GM12875 (cell line): ENCODE data around the gene TMEM135.
"Not testable (repeated sequence)": the region's sequence is repeated elsewhere in the genome, so short reads cannot be mapped to it uniquely, and the experiment has no call there.

Experiments used
- H3K4me3 ChIP-seq: one replicate; pipeline ENCODE4 v1.5.1; 2011; ENCODE audit warnings: low read depth, low read length, control low read depth
- TF ChIP-seq, protein P1 (sequence below): IDR thresholded peaks from 2 replicates; pipeline ENCODE4 v1.5.1; 2011; ENCODE audit warnings: low read depth, mild to moderate bottlenecking, control low read depth, inconsistent platforms, low read length, moderate library complexity, borderline replicate concordance; ENCODE audit not compliant: insufficient read depth

Gene TMEM135

DNA sequence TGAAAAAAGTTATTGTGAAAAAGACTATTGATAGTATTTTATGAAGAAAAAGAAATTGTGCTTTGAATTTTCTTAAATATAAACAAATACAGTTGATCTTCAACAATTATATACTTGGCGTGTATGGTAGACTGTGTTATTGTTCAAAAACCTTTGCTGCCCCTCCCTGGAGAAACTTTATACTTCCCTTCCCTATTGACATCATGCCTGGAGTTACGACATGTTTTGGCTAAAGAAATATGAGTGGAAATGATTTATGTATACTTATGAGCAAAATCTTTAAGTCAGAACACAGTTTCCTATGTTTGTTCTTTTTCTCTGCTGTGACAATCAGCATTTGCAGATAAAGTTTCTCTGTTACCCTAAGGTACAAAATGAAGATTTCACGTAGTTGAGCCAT, 243.8 kb downstream of the TMEM135 start:
- no peak overlapping the region for H3K4me3 ChIP-seq
- TF ChIP-seq, protein P1, sequence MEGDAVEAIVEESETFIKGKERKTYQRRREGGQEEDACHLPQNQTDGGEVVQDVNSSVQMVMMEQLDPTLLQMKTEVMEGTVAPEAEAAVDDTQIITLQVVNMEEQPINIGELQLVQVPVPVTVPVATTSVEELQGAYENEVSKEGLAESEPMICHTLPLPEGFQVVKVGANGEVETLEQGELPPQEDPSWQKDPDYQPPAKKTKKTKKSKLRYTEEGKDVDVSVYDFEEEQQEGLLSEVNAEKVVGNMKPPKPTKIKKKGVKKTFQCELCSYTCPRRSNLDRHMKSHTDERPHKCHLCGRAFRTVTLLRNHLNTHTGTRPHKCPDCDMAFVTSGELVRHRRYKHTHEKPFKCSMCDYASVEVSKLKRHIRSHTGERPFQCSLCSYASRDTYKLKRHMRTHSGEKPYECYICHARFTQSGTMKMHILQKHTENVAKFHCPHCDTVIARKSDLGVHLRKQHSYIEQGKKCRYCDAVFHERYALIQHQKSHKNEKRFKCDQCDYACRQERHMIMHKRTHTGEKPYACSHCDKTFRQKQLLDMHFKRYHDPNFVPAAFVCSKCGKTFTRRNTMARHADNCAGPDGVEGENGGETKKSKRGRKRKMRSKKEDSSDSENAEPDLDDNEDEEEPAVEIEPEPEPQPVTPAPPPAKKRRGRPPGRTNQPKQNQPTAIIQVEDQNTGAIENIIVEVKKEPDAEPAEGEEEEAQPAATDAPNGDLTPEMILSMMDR = no peak

DNA sequence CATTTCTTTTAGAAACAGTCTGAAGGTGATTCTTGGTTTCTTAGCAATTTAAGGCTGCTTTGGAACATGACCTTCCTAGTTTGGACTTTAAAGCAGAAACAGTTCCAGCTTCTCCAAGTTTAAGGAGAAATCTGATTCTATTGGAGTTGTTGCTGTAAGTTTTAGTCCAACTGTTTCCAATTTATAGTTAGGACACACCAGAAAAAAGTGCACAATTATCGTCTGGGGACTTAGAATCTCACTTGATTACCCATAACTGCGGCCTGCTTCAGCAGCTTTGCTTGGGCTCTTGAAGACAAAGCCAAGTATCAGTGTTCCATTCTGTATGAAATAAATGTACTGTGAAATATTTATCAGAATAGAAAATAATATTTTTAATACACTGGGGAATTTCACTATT, 246.6 kb downstream of the TMEM135 start:
- no peak overlapping the region for H3K4me3 ChIP-seq
- TF ChIP-seq, protein P1 = no peak

DNA sequence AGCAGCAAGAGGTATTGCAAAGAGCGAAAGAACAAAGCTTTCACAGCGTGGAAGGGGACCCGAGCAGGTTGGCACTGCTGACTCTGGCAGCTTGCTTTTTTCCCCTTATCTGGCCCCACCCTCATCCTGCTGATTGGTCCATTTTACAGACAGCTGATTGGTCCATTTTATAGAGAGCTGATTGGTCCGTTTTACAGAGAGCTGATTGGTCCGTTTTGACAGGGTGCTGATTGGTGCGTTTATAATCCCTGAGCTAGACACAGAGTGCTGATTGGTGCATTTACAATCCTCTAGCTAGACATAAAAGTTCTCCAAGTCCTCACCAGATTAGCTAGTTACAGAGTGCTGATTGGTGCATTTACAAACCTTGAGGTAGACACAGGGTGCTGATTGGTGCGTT, 247.9 kb downstream of the TMEM135 start:
- not testable (repeated sequence) for H3K4me3 ChIP-seq

DNA sequence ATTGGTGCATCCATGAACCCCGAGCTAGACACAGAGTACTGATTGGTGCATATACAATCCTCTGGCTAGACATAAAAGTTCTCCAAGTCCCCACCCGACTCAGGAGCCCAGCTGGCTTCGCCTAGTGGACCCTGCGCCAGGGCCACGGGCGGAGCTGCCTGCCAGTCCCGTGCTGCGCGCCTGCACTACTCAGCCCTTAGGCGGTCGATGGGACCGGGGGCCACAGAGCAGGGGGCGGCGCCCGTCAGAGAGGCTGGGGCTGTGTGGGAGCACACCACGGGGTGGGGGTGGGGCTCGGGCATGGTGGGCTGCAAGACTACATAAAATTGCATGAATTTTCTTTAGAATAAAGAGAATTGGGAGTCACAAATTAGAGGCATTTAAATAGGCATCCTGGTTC, 248.6 kb downstream of the TMEM135 start:
- TF ChIP-seq, protein P1 = no peak
- H3K4me3 ChIP-seq = no peak overlapping the region

DNA sequence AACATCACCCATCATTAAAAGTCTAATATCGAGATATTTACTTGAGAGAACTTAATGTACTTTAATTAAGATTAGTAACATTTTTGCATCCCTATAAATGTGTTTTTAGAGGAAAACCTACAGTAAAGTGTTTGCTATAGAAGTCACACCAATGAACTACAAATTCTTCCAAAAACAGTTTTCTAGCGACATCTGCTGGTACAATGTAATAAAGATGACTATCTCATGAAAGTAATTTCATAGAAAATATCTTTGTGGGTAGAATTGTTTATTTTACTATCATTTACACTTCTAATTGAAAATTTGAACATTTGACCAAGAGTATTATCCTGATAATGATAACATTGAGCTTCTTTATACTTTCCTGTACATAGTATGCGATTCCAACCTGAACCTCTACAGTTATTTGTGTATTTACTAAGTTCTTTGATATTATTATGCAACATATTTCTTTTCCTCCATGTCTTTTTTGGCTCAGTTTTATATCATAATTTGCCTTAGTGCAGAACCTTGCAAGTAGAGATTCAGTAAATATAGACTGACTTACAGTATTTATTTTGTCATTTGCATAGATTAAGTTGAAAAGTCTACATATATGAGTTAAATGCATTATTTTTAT, 252.7 kb downstream of the TMEM135 start:
- no peak overlapping the region for H3K4me3 ChIP-seq
- TF ChIP-seq, protein P1 = 0 out of 2 replicates have a peak, but pooled peaks have one; percentile 10

DNA sequence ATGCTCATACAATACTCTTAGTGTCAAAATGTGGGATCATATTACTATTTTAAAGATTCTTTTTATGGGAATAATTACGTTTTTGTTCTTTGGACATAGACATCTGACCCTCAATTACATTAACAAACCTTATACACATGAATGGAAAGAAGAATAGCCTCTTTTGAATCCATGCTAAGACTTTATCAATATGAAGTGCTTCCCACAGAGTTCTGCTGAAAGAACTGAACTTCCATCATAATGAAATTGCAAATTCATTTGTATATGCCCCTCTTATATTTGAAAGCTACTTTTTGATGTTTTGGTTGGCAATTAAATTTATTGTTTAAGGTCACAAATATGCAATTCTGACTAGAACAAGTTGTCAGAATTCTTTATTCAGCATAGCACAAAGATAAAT, 254.9 kb downstream of the TMEM135 start:
- TF ChIP-seq, protein P1 = no peak

DNA sequence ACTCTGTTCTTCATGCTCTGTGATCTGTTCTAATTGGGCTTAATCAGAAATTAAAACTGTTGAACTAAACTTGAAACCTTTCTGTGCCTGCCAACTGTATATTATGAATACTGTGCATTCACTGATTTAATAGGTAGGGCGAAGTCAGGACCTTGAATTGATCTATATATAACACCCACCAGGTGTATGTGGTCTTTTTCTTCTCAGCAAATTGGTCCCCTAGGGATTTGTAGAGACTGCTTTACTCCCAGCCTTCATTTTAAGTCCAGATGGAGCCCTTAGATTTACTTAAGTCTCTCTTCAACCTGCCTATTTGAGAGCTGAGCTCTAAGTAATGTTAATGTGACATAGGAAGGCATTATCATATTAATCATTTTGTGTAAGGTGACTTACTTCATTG, 257.5 kb downstream of the TMEM135 start:
- H3K4me3 ChIP-seq = no peak overlapping the region
- TF ChIP-seq, protein P1 = no peak

More for the DNA sequence above, 254.9 kb downstream of the TMEM135 start:
- no peak overlapping the region for H3K4me3 ChIP-seq
